GM10248 (cell line): ENCODE measurements around the gene SLC4A2.

Source experiments
- CTCF ChIA-PET: fragments of 300-600 bp; sonication (Branson Sonifier 250); formaldehyde crosslinking; extraction: SDS; loops from one replicate; lab custom pipeline; 2021; ENCODE audit warnings: antibody characterized with exemption; lab: Yijun Ruan, JAX
- POLR2A ChIA-PET: fragments of 350-650 bp; sonication (Branson Sonifier 250); formaldehyde crosslinking; extraction: SDS; loops from one replicate; lab custom pipeline; 2020; ENCODE audit warnings: antibody characterized with exemption; lab: Yijun Ruan, JAX
- DNase-seq: peaks from one replicate; pipeline ENCODE4 v3.0.0; 2012; ENCODE audit errors: extremely low spot score
- CTCF ChIP-seq: IDR thresholded peaks from 2 replicates; pipeline ENCODE4 v1.5.1; 2012; ENCODE audit warnings: mild to moderate bottlenecking, low read depth; ENCODE audit errors: extremely low read depth, missing control alignments, control extremely low read depth

The SLC4A2 gene

GRCh38 chr7:151015967-151016366 is 43.4 kb upstream of the SLC4A2 start:
- no peak for TF ChIP-seq CTCF
- ChIA-PET POLR2A (no interaction called here), CTCF (interaction anchor here (7.9 kb wide), 1 partner anchor 7 kb away, joined by 84 read pairs; no protein-coding TSS in a partner anchor)
- no peak for DNase-seq

GRCh38 chr7:151016505-151016904 is 42.9 kb upstream of the SLC4A2 start:
- TF ChIP-seq CTCF = no peak
- ChIA-PET POLR2A (no interaction called here), CTCF (interaction anchor here (0.9 to 7.9 kb wide), 6 partner anchors 8 to 78 kb away, joined by 3 to 84 read pairs (median 14); no protein-coding TSS in a partner anchor)
- no peak for DNase-seq

- no peak for TF ChIP-seq CTCF
- no peak for DNase-seq
- CTCF ChIA-PET = interaction anchor here (0.9 to 7.9 kb wide), 9 partner anchors 8 to 91 kb away, joined by 3 to 84 read pairs (median 11); partner anchors contain the start of gene NOS3
- POLR2A ChIA-PET = no interaction called here
Observed at GRCh38 chr7:151016942-151017341, 42.4 kb upstream of the SLC4A2 start.

DNA sequence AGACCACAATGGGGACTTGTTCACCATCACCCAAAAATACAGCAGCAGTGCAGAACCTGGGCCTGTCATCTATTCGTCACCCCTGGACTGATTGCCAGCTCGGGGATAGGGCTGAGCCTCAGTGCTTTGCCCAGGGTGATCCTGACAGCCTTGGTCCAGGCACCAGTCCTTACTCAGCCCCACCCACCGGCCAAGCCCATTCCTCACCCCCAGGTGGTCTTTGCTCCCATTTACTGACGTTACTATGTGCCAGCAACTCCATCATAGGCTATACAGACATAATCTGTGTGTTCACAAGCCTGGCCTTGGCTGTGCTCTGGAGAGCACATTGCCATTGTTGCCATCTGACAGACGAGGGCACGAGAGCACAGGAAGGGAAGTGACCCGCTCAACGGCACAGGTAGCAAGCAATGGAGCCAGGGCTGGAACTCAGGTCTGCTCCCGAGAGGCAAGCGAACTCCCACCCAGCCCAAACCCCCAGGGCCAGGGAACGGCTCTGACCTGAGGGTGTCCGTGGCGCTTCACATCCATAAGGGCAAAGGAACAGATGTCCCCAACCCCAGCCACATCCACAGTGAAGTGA is 41.9 kb upstream of the SLC4A2 start:
- CTCF ChIA-PET = interaction anchor here (0.9 to 7.9 kb wide), 18 partner anchors 8 to 614 kb away, joined by 3 to 84 read pairs (median 6); partner anchors contain the start of genes ABCB8 and NOS3
- no peak for DNase-seq
- no peak for TF ChIP-seq CTCF
- POLR2A ChIA-PET = no interaction called here

DNA sequence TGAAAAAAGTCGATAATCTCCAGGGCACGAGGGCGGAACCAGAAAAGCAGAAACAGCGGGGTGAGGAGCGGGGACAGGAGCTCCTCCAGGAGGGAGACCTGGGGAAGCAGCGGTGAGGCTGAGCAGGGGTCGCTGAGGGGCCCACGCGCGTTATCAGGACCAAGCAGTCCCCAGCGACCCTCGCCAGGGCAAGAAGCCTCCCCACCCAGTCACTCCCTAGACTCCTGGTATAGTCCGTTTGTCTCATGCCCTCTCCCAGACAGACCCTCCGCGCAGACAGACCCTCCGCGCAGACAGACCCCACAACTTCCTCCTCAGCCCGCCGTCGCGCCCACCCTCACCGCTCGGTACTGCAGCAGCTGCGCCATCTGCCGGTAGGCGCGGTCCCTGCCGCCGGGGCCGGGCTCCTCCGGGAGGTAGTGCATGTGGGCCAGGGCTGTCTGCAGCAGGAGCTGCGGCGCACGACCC is 41.4 kb upstream of the SLC4A2 start:
- ChIA-PET POLR2A (interaction anchor here (0.5 kb wide), 1 partner anchor 19 kb away, joined by 3 read pairs; no protein-coding TSS in a partner anchor), CTCF (interaction anchor here (0.7 to 7.9 kb wide), 31 partner anchors 9 to 613 kb away, joined by 3 to 84 read pairs (median 4); partner anchors contain the start of genes ABCB8, NOS3 and TMUB1)
- DNase-seq = peak; percentile 83
- peak; percentile 95 for TF ChIP-seq CTCF

DNA sequence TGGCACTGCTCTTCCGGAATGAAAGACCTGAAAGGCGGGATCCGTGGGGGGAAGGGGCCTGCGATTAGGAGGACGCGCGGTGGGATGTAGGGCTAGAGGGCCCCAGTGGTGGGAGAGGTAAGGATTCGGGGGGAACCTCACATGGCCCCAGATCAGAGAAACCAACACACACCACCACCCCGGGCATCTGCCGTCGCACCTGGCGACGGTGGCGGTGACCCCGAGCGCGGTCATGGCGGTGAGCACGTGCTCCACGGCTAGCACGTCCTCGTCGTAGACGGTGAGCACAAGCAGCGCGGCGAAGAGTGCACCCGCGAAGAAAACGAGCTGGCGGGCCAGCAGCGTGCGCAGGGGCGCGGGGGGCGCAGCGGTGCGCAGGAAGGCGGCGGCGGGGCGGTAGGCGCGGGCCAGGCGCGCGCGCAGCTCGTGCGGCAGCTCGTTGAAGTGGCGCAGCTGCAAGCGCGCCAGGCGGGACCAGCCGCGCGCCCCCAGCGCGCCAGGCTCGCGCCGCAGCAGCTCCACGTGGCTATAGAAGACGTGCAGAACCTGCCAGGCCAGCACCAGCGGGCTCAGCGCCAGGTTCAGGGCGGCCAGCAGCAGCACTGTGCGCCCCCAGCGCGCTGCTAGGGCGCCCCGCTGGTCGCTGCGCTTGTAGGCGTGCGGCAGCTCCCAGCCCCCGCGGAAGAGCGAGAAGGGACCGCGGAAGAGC is 40.8 kb upstream of the SLC4A2 start:
- ChIA-PET CTCF (interaction anchor here (0.7 to 7.9 kb wide), 34 partner anchors 10 to 612 kb away, joined by 3 to 84 read pairs (median 4); partner anchors contain the start of genes ABCB8, NOS3 and TMUB1), POLR2A (interaction anchor here (0.5 kb wide), 1 partner anchor 19 kb away, joined by 3 read pairs; no protein-coding TSS in a partner anchor)
- no peak for DNase-seq
- no peak for TF ChIP-seq CTCF
